Measurements from ENCODE around the gene FMNL1. TPM values are rescaled to one million over a fixed set of nuclear protein-coding genes. Genes with fewer than 3 reads are reported as not detected.

The FMNL1 gene
- total RNA-seq, 4 donors from 2014 or later, result 0.22 to 5.2 (median 3.0) TPM

GRCh38 chr17:45223539-45224528, 2.1 kb downstream of the FMNL1 start:
- Histone ChIP-seq H3K27ac (peak overlapping the region; percentile 51 to 73 (median 59)), H3K4me1 (peaks cover 27% of the 10 kb centered on the region in 2 donors), H3K36me3 (no peaks in the 10 kb centered on the region), H3K27me3 (peaks cover 0 to 4% (median 0%) of the 10 kb centered on the region in 3 donors), H3K4me3 (peak overlapping the region in 1 of 4 donors; percentile 53), H3K9me3 (no peaks in the 10 kb centered on the region)
- intact Hi-C loops (cut with DNase I; ENCODE audit: low total_unique reads), result no loop called here
- in situ Hi-C loops (cut with MboI; ENCODE audit: low sequenced_read_pairs in 4 of 4), result loop anchor here in 2 of 4 donors (10.0 to 25.0 kb wide), 2 partner anchors 101 to 613 kb away; partner anchors contain the start of gene SPPL2C (in 1 of the 2)
- ATAC-seq (no peak), DNase-seq (no peak)
- no peak for TF ChIP-seq CTCF (IDR thresholded peaks at IDR 0.05 in 4 of 5, conservative IDR thresholded peaks at IDR 0.05 in 1 of 5)
- no peak for TF ChIP-seq POLR2A (IDR thresholded peaks at IDR 0.05)

GRCh38 chr17:45224671-45225050, 3.0 kb downstream of the FMNL1 start:
- DNase-seq, result no peak

GRCh38 chr17:45225051-45225700, 3.5 kb downstream of the FMNL1 start:
- Histone ChIP-seq H3K36me3 (no peaks in the 10 kb centered on the region), H3K4me3 (no peak overlapping the region), H3K4me1 (peaks cover 32 to 38% of the 10 kb centered on the region in 2 donors), H3K27me3 (peaks cover 0 to 4% (median 0%) of the 10 kb centered on the region in 3 donors), H3K27ac (peak overlapping the region; percentile 9 to 81 (median 46)), H3K9me3 (no peaks in the 10 kb centered on the region)
- ATAC-seq, result no peak
- DNase-seq, result no peak
- in situ Hi-C loops (cut with MboI; ENCODE audit: low sequenced_read_pairs in 4 of 4) (loop anchor here in 1 of 4 donors (10.0 kb wide), 1 partner anchor 100 kb away; no protein-coding TSS in a partner anchor), intact Hi-C loops (cut with DNase I; ENCODE audit: low total_unique reads) (no loop called here)
- TF ChIP-seq CTCF (IDR thresholded peaks at IDR 0.05 in 4 of 5, conservative IDR thresholded peaks at IDR 0.05 in 1 of 5) (no peak), POLR2A (IDR thresholded peaks at IDR 0.05) (no peak)

More at GRCh38 chr17:45224671-45225050, 3.0 kb downstream of the FMNL1 start:
- no peak for ATAC-seq
- H3K9me3 ChIP-seq, result no peaks in the 10 kb centered on the region
- no peak overlapping the region for H3K4me3 ChIP-seq
- peaks cover 0 to 4% (median 0%) of the 10 kb centered on the region in 3 donors for H3K27me3 ChIP-seq
- peaks cover 28 to 34% of the 10 kb centered on the region in 2 donors for H3K4me1 ChIP-seq
- in situ Hi-C loops (cut with MboI; ENCODE audit: low sequenced_read_pairs in 4 of 4) (loop anchor here in 2 of 4 donors (10.0 to 25.0 kb wide), 2 partner anchors 100 to 613 kb away; partner anchors contain the start of gene SPPL2C (in 1 of the 2)), intact Hi-C loops (cut with DNase I; ENCODE audit: low total_unique reads) (no loop called here)
- H3K27ac ChIP-seq, result peak overlapping the region in 3 of 4 donors; percentile 9 to 73 (median 18)
- H3K36me3 ChIP-seq, result no peaks in the 10 kb centered on the region
- no peak for TF ChIP-seq CTCF (IDR thresholded peaks at IDR 0.05 in 4 of 5, conservative IDR thresholded peaks at IDR 0.05 in 1 of 5)
- TF ChIP-seq POLR2A (IDR thresholded peaks at IDR 0.05), result no peak

GRCh38 chr17:45225964-45226530, 4.4 kb downstream of the FMNL1 start:
- DNase-seq (peak; percentile 47 to 72), ATAC-seq (no peak)
- Histone ChIP-seq H3K4me1 (peaks cover 38 to 41% of the 10 kb centered on the region in 2 donors), H3K36me3 (no peaks in the 10 kb centered on the region), H3K9me3 (no peaks in the 10 kb centered on the region), H3K27me3 (peaks cover 0 to 4% (median 0%) of the 10 kb centered on the region in 3 donors), H3K27ac (peak overlapping the region; percentile 62 to 81 (median 74)), H3K4me3 (peak overlapping the region in 1 of 4 donors; percentile 27)
- TF ChIP-seq POLR2A (IDR thresholded peaks at IDR 0.05), result no peak
- TF ChIP-seq CTCF (IDR thresholded peaks at IDR 0.05 in 4 of 5, conservative IDR thresholded peaks at IDR 0.05 in 1 of 5), result no peak
- intact Hi-C loops (cut with DNase I; ENCODE audit: low total_unique reads), result no loop called here
- in situ Hi-C loops (cut with MboI; ENCODE audit: low sequenced_read_pairs in 4 of 4), result loop anchor here in 1 of 4 donors (10.0 kb wide), 1 partner anchor 99 kb away; no protein-coding TSS in a partner anchor
